Measurements from ENCODE around the gene TBC1D21. TPM values are rescaled to one million over a fixed set of nuclear protein-coding genes. Genes with fewer than 3 reads are reported as not detected.

The TBC1D21 gene
- total and polyA plus RNA-seq, 10 of the 15 experiments (the other 5 are each of a cell fraction or from before 2014, with no cell fraction given): not detected

DNA sequence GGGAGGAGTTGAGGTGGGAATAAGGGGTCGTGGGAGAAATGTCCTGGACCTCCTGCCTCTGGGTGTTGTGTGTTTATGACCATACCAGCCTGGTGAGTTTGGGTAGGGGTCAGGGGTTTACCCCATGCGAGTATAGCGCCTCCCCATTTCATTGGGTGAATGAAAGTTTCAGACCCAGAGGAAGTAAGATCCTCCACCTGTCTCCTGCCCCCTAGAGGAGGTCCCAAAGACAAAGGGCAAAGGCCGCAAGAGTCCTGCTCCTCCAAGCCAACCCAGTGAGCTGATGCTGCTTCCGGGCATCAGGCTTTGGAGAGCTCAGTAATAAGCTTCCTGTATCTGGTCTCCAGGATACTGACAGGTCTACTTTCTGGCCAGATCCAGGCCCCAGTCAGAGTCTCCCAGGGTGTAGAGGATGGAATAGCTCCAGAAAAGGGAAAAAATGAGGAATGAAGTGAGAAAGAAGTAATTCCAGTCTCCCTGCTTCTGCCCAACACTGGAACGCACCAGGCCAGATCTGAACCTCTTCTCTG, 6.4 kb upstream of the TBC1D21 start:
- Histone ChIP-seq H2AFZ (ENCODE audit: control insufficient read depth, low read depth, low read length) (no peak overlapping the region), H3K4me2 (ENCODE audit: control insufficient read depth, insufficient read depth) (no peak overlapping the region), H3K4me3 (no peak overlapping the region), H3K27ac (ENCODE audit: control insufficient read depth, insufficient read depth) (no peak overlapping the region), H3K27me3 (replicated peaks in 1 of 2; ENCODE audit: control insufficient read depth in 2 of 2, insufficient read depth in 2 of 2, low read length in 1 of 2) (peaks cover 0 to 3% of the 10 kb centered on the region in 2 experiments; a peak in 2 of 4 replicates), H3K79me2 (ENCODE audit: control insufficient read depth, insufficient read depth, low read length) (no peaks in the 10 kb centered on the region), H4K20me1 (ENCODE audit: control insufficient read depth, insufficient read depth) (no peaks in the 10 kb centered on the region), H3K36me3 (ENCODE audit: control insufficient read depth in 2 of 2, insufficient read depth in 2 of 2, low read length in 1 of 2) (no peaks in the 10 kb centered on the region), H3K9me3 (replicated peaks; ENCODE audit: control insufficient read depth, insufficient read depth, low read length) (no peaks in the 10 kb centered on the region), H3K4me1 (ENCODE audit: control insufficient read depth, insufficient read depth, low read length) (no peaks in the 10 kb centered on the region), H3K9ac (ENCODE audit: control insufficient read depth, insufficient read depth, low read length) (no peak overlapping the region)
- BruUV-seq (replicated peaks): no TSS peak
- ChIA-PET POLR2A (no interaction called here), RAD21 (ENCODE audit: unreplicated experiment) (no interaction called here), CTCF (interaction anchor here (0.7 kb wide), 1 partner anchor 40 kb away, joined by 3 read pairs; no protein-coding TSS in a partner anchor), SMC1A (ENCODE audit: uncharacterized antibody, unreplicated experiment) (no interaction called here)
- FAIRE-seq (no peak), ATAC-seq (no peak; the same call in 2 of the 3 replicates), DNase-seq (ENCODE audit: low read depth, low spot score) (no peak)
- intact Hi-C loops (cut with micrococcal nuclease; ENCODE audit: unreplicated experiment) (no loop called here), in situ Hi-C loops (cut with MboI) (no loop called here)
- 14% methylated on average over 6 of the region's 6 CpGs for WGBS (ENCODE audit: insufficient coverage, insufficient replicate concordance, low lambda C conversion rate, missing lambda C conversion rate)
- TF ChIP-seq SREBF1 (IDR thresholded peaks at IDR 0.05; ENCODE audit: low read length) (no peak), IRF4 (IDR thresholded peaks at IDR 0.05; ENCODE audit: low read depth, low read length) (no peak), NR2C2 (IDR thresholded peaks at IDR 0.05; ENCODE audit: borderline replicate concordance, control insufficient read depth, insufficient read length, low read depth) (no peak), SMARCA5 (IDR thresholded peaks at IDR 0.05) (no peak), GABPA (IDR thresholded peaks at IDR 0.05; ENCODE audit: low read depth) (no peak), BACH1 (IDR thresholded peaks at IDR 0.05; ENCODE audit: borderline replicate concordance) (no peak), WRNIP1 (IDR thresholded peaks at IDR 0.05; ENCODE audit: borderline replicate concordance, low read depth, low read length) (no peak), NR2F1 (conservative IDR thresholded peaks at IDR 0.05) (no peak), HCFC1 (IDR thresholded peaks at IDR 0.05; ENCODE audit: low read length) (no peak), STAT3 (IDR thresholded peaks at IDR 0.05; ENCODE audit: low read depth, low read length) (no peak), KDM1A (IDR thresholded peaks at IDR 0.05; ENCODE audit: borderline replicate concordance) (no peak), ZNF207 (IDR thresholded peaks at IDR 0.05; ENCODE audit: borderline replicate concordance) (no peak)
- TF ChIP-seq, protein P1, sequence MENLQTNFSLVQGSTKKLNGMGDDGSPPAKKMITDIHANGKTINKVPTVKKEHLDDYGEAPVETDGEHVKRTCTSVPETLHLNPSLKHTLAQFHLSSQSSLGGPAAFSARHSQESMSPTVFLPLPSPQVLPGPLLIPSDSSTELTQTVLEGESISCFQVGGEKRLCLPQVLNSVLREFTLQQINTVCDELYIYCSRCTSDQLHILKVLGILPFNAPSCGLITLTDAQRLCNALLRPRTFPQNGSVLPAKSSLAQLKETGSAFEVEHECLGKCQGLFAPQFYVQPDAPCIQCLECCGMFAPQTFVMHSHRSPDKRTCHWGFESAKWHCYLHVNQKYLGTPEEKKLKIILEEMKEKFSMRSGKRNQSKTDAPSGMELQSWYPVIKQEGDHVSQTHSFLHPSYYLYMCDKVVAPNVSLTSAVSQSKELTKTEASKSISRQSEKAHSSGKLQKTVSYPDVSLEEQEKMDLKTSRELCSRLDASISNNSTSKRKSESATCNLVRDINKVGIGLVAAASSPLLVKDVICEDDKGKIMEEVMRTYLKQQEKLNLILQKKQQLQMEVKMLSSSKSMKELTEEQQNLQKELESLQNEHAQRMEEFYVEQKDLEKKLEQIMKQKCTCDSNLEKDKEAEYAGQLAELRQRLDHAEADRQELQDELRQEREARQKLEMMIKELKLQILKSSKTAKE (IDR thresholded peaks at IDR 0.05; ENCODE audit: low read depth, poor library complexity, severe bottlenecking): no peak
- TF ChIP-seq, protein P2, sequence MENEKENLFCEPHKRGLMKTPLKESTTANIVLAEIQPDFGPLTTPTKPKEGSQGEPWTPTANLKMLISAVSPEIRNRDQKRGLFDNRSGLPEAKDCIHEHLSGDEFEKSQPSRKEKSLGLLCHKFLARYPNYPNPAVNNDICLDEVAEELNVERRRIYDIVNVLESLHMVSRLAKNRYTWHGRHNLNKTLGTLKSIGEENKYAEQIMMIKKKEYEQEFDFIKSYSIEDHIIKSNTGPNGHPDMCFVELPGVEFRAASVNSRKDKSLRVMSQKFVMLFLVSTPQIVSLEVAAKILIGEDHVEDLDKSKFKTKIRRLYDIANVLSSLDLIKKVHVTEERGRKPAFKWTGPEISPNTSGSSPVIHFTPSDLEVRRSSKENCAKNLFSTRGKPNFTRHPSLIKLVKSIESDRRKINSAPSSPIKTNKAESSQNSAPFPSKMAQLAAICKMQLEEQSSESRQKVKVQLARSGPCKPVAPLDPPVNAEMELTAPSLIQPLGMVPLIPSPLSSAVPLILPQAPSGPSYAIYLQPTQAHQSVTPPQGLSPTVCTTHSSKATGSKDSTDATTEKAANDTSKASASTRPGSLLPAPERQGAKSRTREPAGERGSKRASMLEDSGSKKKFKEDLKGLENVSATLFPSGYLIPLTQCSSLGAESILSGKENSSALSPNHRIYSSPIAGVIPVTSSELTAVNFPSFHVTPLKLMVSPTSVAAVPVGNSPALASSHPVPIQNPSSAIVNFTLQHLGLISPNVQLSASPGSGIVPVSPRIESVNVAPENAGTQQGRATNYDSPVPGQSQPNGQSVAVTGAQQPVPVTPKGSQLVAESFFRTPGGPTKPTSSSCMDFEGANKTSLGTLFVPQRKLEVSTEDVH (IDR thresholded peaks at IDR 0.05; ENCODE audit: low read depth, partially characterized antibody): no peak
